AG09319 (cell line): ENCODE measurements around the gene NIP7.

Experiments
- DNase-seq: peaks from one replicate; pipeline ENCODE4 v3.0.0-alpha.2; 2010; ENCODE audit warnings: low read depth; ENCODE audit errors: extremely low read depth
- TF ChIP-seq, protein P1 (sequence below): IDR thresholded peaks from 2 replicates; pipeline ENCODE4 v1.5.1; 2011; ENCODE audit warnings: low read depth, mild to moderate bottlenecking, inconsistent platforms, low read length, moderate library complexity

NIP7 gene

DNA sequence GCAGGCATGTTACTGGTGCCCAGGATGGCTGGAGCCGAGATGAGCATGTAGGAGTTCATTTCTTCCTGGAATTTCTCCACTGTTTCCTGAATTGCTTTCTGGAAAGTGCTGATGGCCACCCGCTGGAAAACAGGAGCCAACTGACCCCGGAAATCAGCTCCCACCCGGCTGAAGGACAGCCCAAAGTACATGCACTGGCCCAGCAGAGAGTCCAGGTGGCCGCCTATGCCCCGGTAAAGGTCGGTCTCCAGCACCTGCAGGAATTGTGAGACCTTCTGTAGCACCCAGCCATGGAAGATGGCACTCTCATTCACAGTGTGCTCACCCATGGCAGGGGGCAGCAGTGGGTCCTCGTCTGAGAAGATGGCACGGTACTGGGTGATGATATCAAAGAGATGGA lies 4.9 kb upstream of the NIP7 start:
- no peak for DNase-seq
- TF ChIP-seq, protein P1, sequence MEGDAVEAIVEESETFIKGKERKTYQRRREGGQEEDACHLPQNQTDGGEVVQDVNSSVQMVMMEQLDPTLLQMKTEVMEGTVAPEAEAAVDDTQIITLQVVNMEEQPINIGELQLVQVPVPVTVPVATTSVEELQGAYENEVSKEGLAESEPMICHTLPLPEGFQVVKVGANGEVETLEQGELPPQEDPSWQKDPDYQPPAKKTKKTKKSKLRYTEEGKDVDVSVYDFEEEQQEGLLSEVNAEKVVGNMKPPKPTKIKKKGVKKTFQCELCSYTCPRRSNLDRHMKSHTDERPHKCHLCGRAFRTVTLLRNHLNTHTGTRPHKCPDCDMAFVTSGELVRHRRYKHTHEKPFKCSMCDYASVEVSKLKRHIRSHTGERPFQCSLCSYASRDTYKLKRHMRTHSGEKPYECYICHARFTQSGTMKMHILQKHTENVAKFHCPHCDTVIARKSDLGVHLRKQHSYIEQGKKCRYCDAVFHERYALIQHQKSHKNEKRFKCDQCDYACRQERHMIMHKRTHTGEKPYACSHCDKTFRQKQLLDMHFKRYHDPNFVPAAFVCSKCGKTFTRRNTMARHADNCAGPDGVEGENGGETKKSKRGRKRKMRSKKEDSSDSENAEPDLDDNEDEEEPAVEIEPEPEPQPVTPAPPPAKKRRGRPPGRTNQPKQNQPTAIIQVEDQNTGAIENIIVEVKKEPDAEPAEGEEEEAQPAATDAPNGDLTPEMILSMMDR, result no peak

DNA sequence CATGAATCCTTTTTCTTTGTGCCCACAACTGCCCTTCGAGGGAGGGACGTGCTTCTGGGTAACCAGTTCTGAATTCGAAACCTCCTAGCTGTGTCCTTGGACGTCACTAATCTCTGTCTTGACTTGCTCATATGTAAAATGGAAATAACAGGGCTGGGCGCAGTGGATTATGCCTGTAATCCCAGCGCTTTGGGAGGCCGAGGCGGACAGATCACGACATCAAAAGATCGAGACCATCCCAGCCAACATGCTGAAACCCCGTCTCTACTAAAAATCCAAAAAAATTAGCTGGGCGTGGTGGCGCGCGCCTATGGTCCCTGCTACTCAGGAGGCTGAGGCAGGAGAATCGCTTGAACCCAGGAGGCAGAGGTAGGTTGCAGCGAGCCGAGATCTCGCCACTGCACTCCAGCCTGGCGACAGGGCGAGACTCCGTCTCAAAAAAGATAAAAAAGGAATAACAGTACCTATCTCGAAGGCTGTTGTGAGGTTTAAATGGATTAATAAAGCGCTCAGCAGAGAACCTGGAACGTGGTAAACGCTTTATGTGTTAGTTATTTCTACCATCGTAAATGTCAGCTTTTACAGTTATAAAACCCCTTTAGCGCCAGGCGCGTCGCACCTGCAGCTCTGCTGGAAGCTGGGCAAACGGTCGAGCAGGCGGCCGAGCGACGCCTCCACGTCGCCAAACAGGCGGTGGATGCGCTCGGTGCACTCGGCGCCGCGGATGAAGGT lies 849 bp upstream of the NIP7 start:
- TF ChIP-seq, protein P1, result no peak
- no peak for DNase-seq

DNA sequence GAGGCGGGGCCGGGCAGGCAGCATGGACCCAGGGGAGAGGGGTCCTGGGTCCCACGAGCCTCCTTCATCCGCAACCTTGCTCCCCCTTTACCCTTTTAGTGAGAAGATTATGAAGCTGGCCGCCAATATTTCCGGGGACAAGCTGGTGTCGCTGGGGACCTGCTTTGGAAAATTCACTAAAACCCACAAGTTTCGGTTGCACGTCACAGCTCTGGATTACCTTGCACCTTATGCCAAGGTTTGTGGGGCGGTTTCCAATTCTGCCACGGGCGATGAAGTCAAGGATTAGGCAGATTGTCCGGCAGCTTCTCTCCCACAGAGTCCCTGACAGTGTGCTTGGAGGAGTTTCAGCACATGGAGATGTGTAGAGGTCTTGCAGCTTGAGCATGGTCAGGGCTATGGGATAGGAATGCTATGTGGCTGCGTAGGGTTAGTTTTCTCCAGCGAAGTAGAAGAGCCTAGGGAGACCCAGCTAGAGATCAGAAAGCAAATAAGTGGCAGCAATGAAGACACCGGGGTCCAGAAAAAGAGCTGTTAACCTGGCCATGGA lies 598 bp downstream of the NIP7 start:
- DNase-seq, result no peak
- TF ChIP-seq, protein P1, result no peak

DNA sequence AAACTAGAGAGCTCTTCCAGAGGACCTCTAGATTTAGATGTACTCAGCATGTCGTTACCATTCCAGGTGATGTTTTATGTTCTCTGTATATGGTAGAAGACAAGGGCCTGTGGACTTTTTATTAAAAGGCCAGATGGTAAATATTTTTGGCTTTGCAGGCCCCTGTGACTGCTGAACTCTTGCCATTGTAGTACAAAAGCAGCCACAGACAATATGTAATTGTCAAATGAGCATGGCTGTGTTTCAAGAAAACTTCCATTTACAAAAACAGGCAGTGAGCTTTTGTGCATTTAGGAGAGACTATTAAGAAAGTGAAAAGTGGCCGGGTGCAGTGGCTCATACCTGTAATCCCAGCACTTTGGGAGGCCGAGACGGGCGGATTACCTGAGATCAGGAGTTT lies 4.6 kb downstream of the NIP7 start:
- TF ChIP-seq, protein P1, result no peak
- DNase-seq, result no peak

DNA sequence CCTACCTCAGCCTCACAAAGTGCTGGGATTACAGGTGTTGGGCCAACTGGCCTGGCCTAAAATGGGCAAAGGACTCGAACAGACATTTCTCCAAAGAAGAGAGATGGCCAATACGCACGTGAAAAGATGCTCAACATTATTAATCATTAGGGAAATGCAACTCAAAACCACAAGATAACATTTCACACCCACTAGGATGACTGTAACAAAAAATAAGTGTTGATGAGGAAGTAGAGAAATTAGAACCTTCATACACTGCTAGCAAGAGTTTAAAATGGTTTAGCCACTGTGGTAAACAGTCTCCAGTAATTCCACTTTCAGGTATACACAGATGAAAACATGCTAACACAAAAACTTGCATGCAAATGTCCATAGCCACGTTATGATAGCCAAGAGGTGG lies 6.4 kb downstream of the NIP7 start:
- TF ChIP-seq, protein P1, result no peak
- no peak for DNase-seq

DNA sequence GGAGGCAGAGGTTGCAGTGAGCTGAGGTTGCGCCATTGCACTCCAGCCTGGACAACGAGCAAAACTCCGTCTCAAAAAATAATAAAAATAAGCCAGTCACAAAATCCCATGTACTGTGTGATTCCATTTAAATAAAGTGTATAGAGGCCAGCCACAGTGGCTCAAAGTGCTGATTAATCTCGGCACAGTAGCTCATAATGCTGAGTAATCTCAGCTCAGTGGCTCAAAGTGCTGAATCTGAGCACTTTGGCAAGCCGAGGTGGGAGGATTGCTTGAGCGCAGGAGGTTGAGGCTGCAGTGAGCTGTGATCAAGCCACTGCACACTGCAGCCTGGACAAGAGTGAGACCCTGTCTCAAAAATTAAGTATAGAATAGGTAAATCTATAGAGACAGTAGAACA lies 7.1 kb downstream of the NIP7 start:
- TF ChIP-seq, protein P1, result no peak
- DNase-seq, result no peak

DNA sequence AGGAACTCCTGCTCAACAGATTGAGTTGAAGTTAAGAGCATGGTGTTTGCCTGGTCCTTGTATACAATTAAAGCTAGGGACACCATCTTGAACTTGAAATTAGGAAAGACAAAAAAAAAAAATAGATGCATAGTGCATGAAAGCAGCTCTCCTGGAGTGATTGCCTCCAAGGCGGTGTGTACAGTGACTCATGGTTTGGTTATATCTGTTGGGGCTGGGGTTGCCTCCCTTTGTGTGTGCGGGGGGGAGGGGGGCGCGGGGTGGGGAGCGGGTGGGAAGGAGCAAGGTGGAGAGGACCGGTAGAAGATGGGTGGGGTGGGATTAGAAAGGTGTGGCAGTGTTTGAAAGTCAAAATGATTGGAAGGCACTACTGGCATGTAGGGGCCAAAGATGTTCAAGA lies 8.7 kb downstream of the NIP7 start:
- no peak for DNase-seq
- TF ChIP-seq, protein P1, result no peak
